Lower lobe of right lung (tissue), 2 donors: ENCODE measurements around the gene FAM135A. TPM values are rescaled to one million over a fixed set of nuclear protein-coding genes. Genes with fewer than 3 reads are reported as not detected.

Source experiments
- ATAC-seq, 2 donors: fragments of 200-7000 bp; cut with Tn5 transposase; one replicate each; pipeline ENCODE4 v1.9.1; 2020 to 2022; ENCODE audit warnings: mild to moderate bottlenecking in 2 of 2, moderate library complexity in 2 of 2
- DNase-seq: peaks from one replicate; pipeline ENCODE4 v3.0.0-alpha.2; 2020
- H3K27ac ChIP-seq: fragments of 200-600 bp; one replicate; pipeline ENCODE4 v1.8.0; 2022
- H3K27me3 ChIP-seq: fragments of 200-600 bp; one replicate; pipeline ENCODE4 v1.8.0; 2022; ENCODE audit warnings: low read depth
- H3K36me3 ChIP-seq: fragments of 200-600 bp; one replicate; pipeline ENCODE4 v1.8.0; 2022; ENCODE audit warnings: mild to moderate bottlenecking
- H3K4me1 ChIP-seq: fragments of 200-600 bp; one replicate; pipeline ENCODE4 v1.8.0; 2022
- H3K4me3 ChIP-seq: fragments of 200-600 bp; one replicate; pipeline ENCODE4 v1.8.0; 2022; ENCODE audit warnings: mild to moderate bottlenecking
- H3K9me3 ChIP-seq: fragments of 200-600 bp; one replicate; pipeline ENCODE4 v1.8.0; 2022
- CTCF ChIP-seq: fragments of 200-600 bp; IDR thresholded peaks from one replicate; pipeline ENCODE4 v1.8.0; 2022; ENCODE audit warnings: antibody characterized with exemption, mild to moderate bottlenecking
- intact Hi-C: fragments of 100-400 bp; cut with DNase I; formaldehyde crosslinking; loops from one replicate; pipeline ENCODE4 v1.11.0; 2022
- total RNA-seq: library from RNA; stranded (reverse); fragmentation: NEBNext Ultra II Directional; extraction: Animal tissue kit (Norgen Biotek cat#: 25700); gene quantifications from one replicate; pipeline ENCODE4 v1.2.1, GENCODE V29; 2021
- donor health status: DM: no; HTN: yes; CAD: no; lungs with severe emphysema.

Gene FAM135A
- total RNA-seq, 1 donor from 2014 or later = 20.3 TPM

GRCh38 chr6:70391492-70391891 is 21.8 kb upstream of the FAM135A start:
- DNase-seq = no peak
- Histone ChIP-seq H3K9me3 (no peaks in the 10 kb centered on the region), H3K36me3 (no peaks in the 10 kb centered on the region), H3K27me3 (no peaks in the 10 kb centered on the region), H3K4me1 (peaks cover under 1% of the 10 kb centered on the region), H3K4me3 (no peak overlapping the region), H3K27ac (no peak overlapping the region)
- no peak for TF ChIP-seq CTCF
- intact Hi-C loops = no loop called here
- no peak for ATAC-seq

- Histone ChIP-seq H3K4me1 (peaks cover 11% of the 10 kb centered on the region), H3K27me3 (no peaks in the 10 kb centered on the region), H3K4me3 (no peak overlapping the region), H3K27ac (peak overlapping the region; percentile 28), H3K9me3 (no peaks in the 10 kb centered on the region), H3K36me3 (no peaks in the 10 kb centered on the region)
- ATAC-seq = peak; percentile 51 to 64
- intact Hi-C loops = no loop called here
- no peak for TF ChIP-seq CTCF
- peak; percentile 69 for DNase-seq
Measured at GRCh38 chr6:70394518-70395300, 18.6 kb upstream of the FAM135A start.

- H3K36me3 ChIP-seq = no peaks in the 10 kb centered on the region
- peak overlapping the region; percentile 28 for H3K27ac ChIP-seq
- TF ChIP-seq CTCF = no peak
- H3K4me1 ChIP-seq = peaks cover 11% of the 10 kb centered on the region
- ATAC-seq (no peak), DNase-seq (no peak)
- H3K27me3 ChIP-seq = no peaks in the 10 kb centered on the region
- H3K9me3 ChIP-seq = no peaks in the 10 kb centered on the region
- intact Hi-C loops = no loop called here
- H3K4me3 ChIP-seq = no peak overlapping the region
Measured at GRCh38 chr6:70395301-70395672, 18.0 kb upstream of the FAM135A start.

- no peaks in the 10 kb centered on the region for H3K27me3 ChIP-seq
- TF ChIP-seq CTCF = no peak
- ATAC-seq (no peak), DNase-seq (no peak)
- peaks cover 11% of the 10 kb centered on the region for H3K4me1 ChIP-seq
- H3K4me3 ChIP-seq = no peak overlapping the region
- intact Hi-C loops = no loop called here
- no peaks in the 10 kb centered on the region for H3K36me3 ChIP-seq
- H3K9me3 ChIP-seq = no peaks in the 10 kb centered on the region
- no peak overlapping the region for H3K27ac ChIP-seq
Measured at GRCh38 chr6:70396163-70396562, 17.1 kb upstream of the FAM135A start.

GRCh38 chr6:70396796-70397729 is 16.2 kb upstream of the FAM135A start:
- Histone ChIP-seq H3K27ac (peak overlapping the region; percentile 74), H3K9me3 (no peaks in the 10 kb centered on the region), H3K4me1 (peaks cover 11% of the 10 kb centered on the region), H3K4me3 (no peak overlapping the region), H3K36me3 (no peaks in the 10 kb centered on the region), H3K27me3 (no peaks in the 10 kb centered on the region)
- ATAC-seq = no peak
- no peak for DNase-seq
- intact Hi-C loops = no loop called here
- TF ChIP-seq CTCF = no peak
